HG02938 (cell line): Measurements from ENCODE around the gene BAG2.

Experiments
- ATAC-seq: cut with Tn5 transposase; IDR thresholded peaks from one replicate; pipeline ENCODE4 v1.9.1; 2021; ENCODE audit warnings: mild to moderate bottlenecking, moderate library complexity; ENCODE audit not compliant: unreplicated experiment

The BAG2 gene

DNA sequence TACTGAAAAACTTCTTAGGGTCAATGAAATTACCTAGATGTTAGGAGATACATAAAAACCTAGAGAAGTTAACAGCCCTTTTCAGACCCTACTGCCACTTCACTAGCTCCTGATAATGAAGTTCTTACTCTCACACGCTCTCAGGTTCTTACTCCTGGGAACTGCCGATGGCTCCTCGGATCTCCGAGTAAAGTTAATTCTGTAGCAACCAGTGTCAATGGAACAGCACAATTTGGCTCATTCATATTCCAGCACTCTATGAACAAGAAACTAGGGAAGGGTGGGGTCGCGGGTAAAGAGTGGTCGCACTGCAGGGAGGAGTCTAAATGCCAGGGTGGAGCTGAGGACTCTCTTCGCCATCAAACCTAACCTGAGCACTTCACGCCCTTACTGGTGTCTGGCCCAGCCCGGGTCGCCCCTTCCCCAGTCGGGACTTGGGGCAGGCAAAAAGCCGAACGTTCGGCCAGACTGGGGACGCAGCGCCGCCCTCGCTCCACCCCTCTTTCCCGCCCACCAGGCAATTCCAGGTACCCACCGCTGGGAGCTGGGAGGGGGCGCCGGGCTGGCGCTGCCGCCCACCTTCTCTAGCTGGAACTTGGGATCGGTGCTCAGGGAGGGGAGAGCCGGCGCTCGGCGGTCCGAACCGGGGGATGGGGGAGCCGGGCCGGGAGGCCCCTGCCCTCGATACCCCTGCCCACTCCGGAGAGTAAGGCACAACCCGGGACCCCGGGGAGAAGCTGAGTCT, 49.2 kb downstream of the BAG2 start:
- ATAC-seq = peak; percentile 65

DNA sequence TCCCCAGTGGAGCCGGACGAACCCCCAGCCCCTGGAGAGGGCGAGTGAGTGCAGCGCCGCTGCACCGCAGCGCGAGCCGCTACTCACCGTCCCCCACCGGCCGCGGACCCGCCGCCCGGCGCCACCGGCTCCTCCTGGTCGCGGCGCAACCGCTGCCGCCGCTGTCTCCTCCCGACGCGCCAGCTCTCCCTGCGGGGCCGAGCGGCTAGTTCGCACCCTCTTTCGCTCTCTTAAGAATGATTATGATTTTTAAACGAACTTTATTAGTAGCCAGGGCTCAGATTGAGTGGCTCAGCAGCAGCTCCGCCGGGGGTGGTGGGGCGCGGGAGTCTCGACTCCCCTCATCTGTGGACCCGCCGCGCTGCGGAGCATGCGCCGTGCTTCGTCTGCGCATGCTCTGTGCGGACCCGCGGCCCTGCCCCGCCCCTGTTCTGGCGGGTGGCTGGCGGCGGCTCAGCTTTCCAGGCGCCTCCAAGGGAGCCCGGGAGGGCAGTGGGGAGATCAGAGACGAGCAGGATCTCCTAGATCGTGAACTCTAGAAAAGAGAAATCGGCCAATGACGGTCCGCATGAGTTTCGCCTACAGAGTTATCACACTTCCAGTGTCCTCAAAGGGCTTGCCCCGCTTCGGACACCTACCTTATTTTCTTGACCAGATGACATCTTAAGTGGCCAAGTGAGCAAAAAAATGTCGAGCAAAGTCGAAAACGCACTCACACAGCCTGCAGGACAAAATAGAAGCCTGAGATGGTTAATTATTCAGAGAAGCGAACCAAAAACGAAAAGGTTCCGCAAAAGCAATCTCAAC, 50.0 kb downstream of the BAG2 start, which contains the start of gene RAB23:
Gene RAB23 (minus strand): TSS at position 372 of the 807 bp plus-strand sequence. CDS start 11,927 bp downstream, outside the sequence.
- peak; percentile 69 for ATAC-seq

DNA sequence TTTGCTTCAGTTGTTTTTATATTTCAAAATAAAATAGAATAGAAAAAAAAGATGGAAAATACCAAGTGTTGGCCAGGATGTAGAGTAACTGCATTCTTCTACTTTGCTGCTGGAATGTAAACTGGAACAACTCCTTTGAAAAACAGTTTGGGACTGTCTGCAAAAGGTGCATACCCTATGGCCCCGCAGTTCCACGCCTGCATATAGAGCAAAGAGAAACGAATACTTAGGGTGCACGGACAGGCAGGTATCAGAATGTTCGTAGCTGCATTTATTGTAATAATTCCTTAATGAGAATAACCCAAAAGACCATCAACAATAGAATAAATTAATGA, 50.6 kb downstream of the BAG2 start:
- no peak for ATAC-seq

DNA sequence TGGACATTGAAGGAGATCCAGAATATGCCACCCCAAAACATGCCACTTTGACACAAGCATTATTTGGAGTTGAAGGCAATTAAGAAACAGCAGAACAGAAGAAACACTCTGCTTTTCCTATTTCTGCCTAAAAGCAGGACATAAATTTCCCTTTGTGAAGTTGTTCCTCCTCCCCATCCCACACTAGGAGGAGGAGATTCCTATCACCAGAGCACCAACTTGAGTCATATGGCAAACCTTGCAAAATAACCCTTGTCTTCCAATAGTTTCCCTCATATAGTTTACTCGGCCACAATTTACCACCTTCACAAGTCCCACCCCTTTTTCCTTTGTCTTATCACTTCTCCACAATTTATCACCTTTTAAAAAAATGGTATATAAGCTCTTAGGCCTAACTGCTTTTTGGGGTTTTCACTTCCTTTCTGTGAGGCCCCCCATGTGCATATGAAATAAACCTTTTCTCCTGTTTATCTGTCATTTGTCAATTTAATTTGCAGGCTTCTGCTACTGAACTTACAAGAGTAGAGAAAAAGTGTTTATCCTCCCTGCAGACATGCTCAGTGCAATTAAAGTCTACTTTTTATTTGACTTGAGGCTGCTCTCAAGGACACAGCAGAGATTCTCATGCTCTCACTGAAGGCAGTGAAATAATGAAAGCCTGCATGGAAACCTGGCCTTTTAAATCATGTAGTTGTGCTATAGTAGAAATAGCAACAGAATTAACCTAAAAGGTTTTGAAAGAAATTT, 52.8 kb downstream of the BAG2 start:
- no peak for ATAC-seq

DNA sequence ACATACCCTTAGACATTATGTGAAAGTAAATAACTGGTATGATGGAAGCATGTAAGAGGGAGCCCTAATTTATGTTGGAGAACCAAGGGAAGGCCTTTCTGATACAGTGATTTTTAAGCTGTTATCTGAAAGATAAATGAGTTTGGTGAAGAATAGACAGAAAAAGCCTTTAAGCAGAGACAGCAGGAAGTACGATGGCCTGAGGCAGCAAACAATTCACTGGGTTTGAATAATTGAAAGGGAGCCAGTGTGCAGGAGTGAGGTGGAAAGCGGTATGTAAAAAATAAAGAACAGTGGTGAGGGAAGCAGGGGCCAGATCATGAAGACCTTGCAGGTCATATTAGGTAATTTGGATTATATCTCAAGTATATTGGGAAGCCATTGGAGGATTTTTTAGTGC, 54.1 kb downstream of the BAG2 start:
- ATAC-seq = no peak
